Osteocyte (in vitro differentiated cells): ENCODE results near the gene SLC13A4. TPM values are rescaled to one million over a fixed set of nuclear protein-coding genes. Genes with fewer than 3 reads are reported as not detected.

Experiments
- DNase-seq: peaks from one replicate; pipeline ENCODE4 v3.0.0; 2021; ENCODE audit warnings: mixed read lengths; ENCODE audit not compliant: unreplicated experiment; ENCODE audit errors: extremely low spot score
- H3K27ac Mint-ChIP-seq: one replicate; pipeline ENCODE4 v1.8.0; 2021; ENCODE audit warnings: mild to moderate bottlenecking, mixed read lengths; ENCODE audit not compliant: unreplicated experiment
- H3K27me3 Mint-ChIP-seq: one replicate; pipeline ENCODE4 v1.8.0; 2021; ENCODE audit warnings: mixed read lengths; ENCODE audit not compliant: unreplicated experiment
- H3K36me3 Mint-ChIP-seq: one replicate; pipeline ENCODE4 v1.8.0; 2021; ENCODE audit warnings: mixed read lengths; ENCODE audit not compliant: unreplicated experiment
- H3K4me1 Mint-ChIP-seq: one replicate; pipeline ENCODE4 v1.8.0; 2021; ENCODE audit warnings: mixed read lengths; ENCODE audit not compliant: unreplicated experiment
- H3K4me3 Mint-ChIP-seq: one replicate; pipeline ENCODE4 v1.8.0; 2021; ENCODE audit warnings: mild to moderate bottlenecking, moderate library complexity, mixed read lengths; ENCODE audit not compliant: unreplicated experiment
- H3K9me3 Mint-ChIP-seq: one replicate; pipeline ENCODE4 v1.8.0; 2021; ENCODE audit warnings: mixed read lengths; ENCODE audit not compliant: unreplicated experiment
- total RNA-seq: library from RNA; stranded (reverse); gene quantifications from 2 replicates; pipeline ENCODE4 v1.2.1, GENCODE V29; 2021
- TF ChIP-seq, protein P1 (sequence below): fragments of 200-600 bp; sonication (generic); IDR thresholded peaks from 2 replicates; pipeline ENCODE4 v1.5.0; 2021; ENCODE audit warnings: antibody characterized with exemption, mild to moderate bottlenecking, moderate library complexity

The SLC13A4 gene
- total RNA-seq, 1 donor from 2014 or later, result 0.81 TPM

DNA sequence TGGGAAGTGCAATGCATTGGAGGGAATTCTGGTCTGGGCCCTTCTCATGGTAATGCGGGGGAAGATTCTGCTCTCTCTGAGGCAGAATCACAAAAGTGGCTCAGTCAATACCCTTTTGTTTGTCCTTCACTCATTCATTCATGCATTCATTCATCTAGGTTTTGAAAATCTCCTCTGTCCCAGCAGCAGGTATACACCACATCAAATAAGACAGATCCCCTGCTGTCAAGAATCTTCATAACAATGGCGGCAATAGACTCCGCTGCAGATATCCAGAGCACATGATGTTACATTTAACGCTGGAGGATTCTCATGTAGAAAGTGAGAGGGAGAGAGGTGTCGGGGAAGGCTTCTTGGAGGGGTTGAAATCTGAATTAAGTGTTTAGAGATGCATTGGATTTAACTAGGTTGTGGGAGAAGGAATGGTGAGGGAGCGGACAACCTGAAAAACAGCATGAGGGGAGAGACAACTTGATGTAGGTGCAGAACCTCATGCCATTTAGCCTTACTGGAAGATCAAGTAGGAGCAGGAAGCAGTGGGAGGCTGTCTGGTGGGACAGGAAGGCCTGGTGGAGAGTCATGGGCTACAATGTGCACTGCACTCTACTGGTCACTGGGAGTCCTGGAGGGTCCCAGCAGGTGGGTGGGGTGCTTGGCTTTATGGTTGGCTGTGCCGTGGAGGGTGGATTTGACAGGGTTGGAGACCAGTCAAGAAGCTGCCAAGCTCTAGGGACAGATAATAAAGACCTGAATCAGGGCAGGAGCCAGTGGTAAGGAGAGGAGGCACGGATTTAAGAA lies 25.8 kb upstream of the SLC13A4 start:
- DNase-seq, result no peak
- no peak overlapping the region for H3K4me3 Mint-ChIP-seq
- TF ChIP-seq, protein P1, sequence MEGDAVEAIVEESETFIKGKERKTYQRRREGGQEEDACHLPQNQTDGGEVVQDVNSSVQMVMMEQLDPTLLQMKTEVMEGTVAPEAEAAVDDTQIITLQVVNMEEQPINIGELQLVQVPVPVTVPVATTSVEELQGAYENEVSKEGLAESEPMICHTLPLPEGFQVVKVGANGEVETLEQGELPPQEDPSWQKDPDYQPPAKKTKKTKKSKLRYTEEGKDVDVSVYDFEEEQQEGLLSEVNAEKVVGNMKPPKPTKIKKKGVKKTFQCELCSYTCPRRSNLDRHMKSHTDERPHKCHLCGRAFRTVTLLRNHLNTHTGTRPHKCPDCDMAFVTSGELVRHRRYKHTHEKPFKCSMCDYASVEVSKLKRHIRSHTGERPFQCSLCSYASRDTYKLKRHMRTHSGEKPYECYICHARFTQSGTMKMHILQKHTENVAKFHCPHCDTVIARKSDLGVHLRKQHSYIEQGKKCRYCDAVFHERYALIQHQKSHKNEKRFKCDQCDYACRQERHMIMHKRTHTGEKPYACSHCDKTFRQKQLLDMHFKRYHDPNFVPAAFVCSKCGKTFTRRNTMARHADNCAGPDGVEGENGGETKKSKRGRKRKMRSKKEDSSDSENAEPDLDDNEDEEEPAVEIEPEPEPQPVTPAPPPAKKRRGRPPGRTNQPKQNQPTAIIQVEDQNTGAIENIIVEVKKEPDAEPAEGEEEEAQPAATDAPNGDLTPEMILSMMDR, result no peak
- no peaks in the 10 kb centered on the region for H3K9me3 Mint-ChIP-seq
- H3K4me1 Mint-ChIP-seq, result peaks cover 19% of the 10 kb centered on the region
- no peak overlapping the region for H3K27ac Mint-ChIP-seq
- no peaks in the 10 kb centered on the region for H3K36me3 Mint-ChIP-seq
- no peaks in the 10 kb centered on the region for H3K27me3 Mint-ChIP-seq

DNA sequence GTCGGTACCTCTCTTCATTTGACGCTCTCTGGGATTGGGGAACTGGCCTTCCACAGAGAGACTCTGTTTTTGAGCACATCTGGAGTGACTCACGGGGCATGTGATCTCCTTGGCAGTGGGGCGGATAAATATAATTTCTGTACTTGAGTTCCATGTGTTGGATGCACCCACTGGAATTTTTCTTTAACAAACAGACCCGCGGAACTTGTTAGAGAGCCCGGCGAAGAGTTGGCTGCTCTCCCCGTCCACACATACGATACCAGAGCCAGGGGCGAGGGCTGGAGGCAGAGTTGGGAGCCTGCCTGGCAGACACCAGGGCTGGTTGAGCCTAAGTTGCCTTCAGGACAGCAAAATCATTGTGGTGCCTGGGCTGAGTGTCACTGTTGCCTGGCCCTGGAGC lies 20.8 kb upstream of the SLC13A4 start, which contains the start of gene FAM180A:
FAM180A (minus strand) TSS at position 44 of the 400 bp plus-strand sequence. CDS start 233 bp downstream, outside the sequence.
- no peak within 1 kb of the TSS for H3K27ac Mint-ChIP-seq

DNA sequence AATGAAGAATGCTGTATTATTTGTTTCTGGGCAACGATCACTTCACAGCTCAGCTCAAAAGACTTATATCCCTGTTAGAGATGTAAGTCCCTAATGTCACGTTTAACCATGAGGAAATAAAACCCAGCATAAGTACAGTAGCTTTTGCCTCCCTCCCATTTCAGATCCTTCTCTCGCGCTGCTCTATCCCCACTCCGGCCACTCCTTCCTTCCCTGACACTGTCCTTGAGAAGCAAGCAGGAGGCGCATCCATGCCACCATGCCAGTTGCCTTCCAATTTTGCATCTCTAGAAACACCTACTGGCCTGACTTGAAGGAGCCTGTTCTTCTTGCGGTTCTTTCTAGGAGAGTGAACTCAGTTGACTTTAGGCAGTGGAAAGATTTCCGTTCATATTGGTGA lies 19.4 kb upstream of the SLC13A4 start:
- Mint-ChIP-seq H3K4me1 (peaks cover 34% of the 10 kb centered on the region), H3K4me3 (no peak overlapping the region), H3K27ac (no peak overlapping the region), H3K27me3 (no peaks in the 10 kb centered on the region), H3K9me3 (no peaks in the 10 kb centered on the region), H3K36me3 (no peaks in the 10 kb centered on the region)
- TF ChIP-seq, protein P1, result no peak
- no peak for DNase-seq

More for the DNA sequence above, 20.8 kb upstream of the SLC13A4 start, which contains the start of gene FAM180A:
- Mint-ChIP-seq H3K4me1 (peaks cover 32% of the 10 kb centered on the region), H3K36me3 (no peaks in the 10 kb centered on the region), H3K27me3 (no peaks in the 10 kb centered on the region), H3K4me3 (no peak within 1 kb of the TSS), H3K9me3 (no peaks in the 10 kb centered on the region)
- no peak for DNase-seq
- TF ChIP-seq, protein P1, result no peak

DNA sequence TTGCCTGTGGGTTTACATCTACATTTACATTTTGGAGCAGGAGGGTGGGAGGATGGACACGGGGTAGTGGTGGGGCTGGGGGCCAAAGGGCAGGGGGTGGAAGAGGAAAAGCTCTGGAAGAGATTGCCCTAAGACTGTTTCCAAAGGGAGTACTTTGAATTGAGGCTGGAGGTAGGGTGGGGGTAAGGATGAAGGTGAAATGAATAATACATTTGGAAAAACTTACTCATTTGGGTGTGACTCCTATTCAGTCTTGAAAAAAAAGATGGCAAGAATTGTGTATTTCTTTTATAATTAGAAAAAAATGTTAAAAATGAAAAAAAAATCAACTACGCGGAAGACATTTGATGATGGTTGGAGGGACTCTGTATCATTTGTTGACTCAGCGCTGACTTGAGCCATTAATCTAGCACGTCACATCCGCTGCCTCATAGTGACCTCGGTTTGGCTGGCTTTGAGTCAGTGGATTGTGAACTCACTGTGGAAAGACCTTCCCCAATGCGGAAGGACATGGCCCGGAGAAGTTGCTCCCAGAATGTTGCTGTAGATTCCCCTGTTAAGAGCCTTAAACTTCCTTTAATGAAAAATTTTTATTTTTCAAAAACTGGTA lies 17.8 kb upstream of the SLC13A4 start:
- Mint-ChIP-seq H3K4me3 (peak overlapping the region; percentile 19), H3K27ac (peak overlapping the region; percentile 65), H3K4me1 (peaks cover 34% of the 10 kb centered on the region), H3K36me3 (no peaks in the 10 kb centered on the region), H3K27me3 (no peaks in the 10 kb centered on the region), H3K9me3 (no peaks in the 10 kb centered on the region)
- TF ChIP-seq, protein P1, result no peak
- DNase-seq, result no peak
